Anterior cingulate cortex (tissue), 58 donors: ENCODE results near the gene OSBPL3.
A peak's percentile ranks its signal among the peaks of the same experiment; 100 is the strongest.

Source experiments
- DNase-seq, 58 donors: peaks; one replicate each; lab custom pipeline; 2025; lab: John Stamatoyannopoulos, UW

Gene OSBPL3

GRCh38 chr7:24903559-24903958 is 76.4 kb downstream of the OSBPL3 start:
- no peak for DNase-seq

GRCh38 chr7:24902931-24903330 is 77.0 kb downstream of the OSBPL3 start:
- DNase-seq = no peak

- DNase-seq = no peak
Observed at GRCh38 chr7:24902276-24902675, 77.7 kb downstream of the OSBPL3 start.

- no peak for DNase-seq
Observed at GRCh38 chr7:24899905-24900304, 80.1 kb downstream of the OSBPL3 start.

- DNase-seq = no peak
Observed at GRCh38 chr7:24899161-24899560, 80.8 kb downstream of the OSBPL3 start.

GRCh38 chr7:24898691-24899090 is 81.3 kb downstream of the OSBPL3 start:
- DNase-seq = no peak

GRCh38 chr7:24896031-24896501 is 83.9 kb downstream of the OSBPL3 start:
- no peak for DNase-seq

GRCh38 chr7:24894429-24895221 is 85.4 kb downstream of the OSBPL3 start:
- DNase-seq = no peak

- no peak for DNase-seq
Observed at GRCh38 chr7:24891311-24891735, 88.7 kb downstream of the OSBPL3 start.

GRCh38 chr7:24889611-24890010 is 90.4 kb downstream of the OSBPL3 start:
- DNase-seq = no peak

GRCh38 chr7:24888653-24889052 is 91.3 kb downstream of the OSBPL3 start:
- no peak for DNase-seq

- DNase-seq = no peak
Observed at GRCh38 chr7:24885716-24886115, 94.3 kb downstream of the OSBPL3 start.

- no peak for DNase-seq
Observed at GRCh38 chr7:24885305-24885704, 94.7 kb downstream of the OSBPL3 start.

- DNase-seq = peak in 1 of 58 donors; percentile 11
Observed at GRCh38 chr7:24884401-24884800, 95.6 kb downstream of the OSBPL3 start.

- no peak for DNase-seq
Observed at GRCh38 chr7:24883622-24884013, 96.4 kb downstream of the OSBPL3 start.

- DNase-seq = peak in 4 of 58 donors; percentile 2 to 42 (median 12)
Observed at GRCh38 chr7:24882989-24883621, 96.9 kb downstream of the OSBPL3 start.

GRCh38 chr7:24881623-24882022 is 98.4 kb downstream of the OSBPL3 start:
- no peak for DNase-seq

GRCh38 chr7:24880886-24881285 is 99.1 kb downstream of the OSBPL3 start:
- no peak for DNase-seq

- DNase-seq = no peak
Observed at GRCh38 chr7:24879291-24879690, 100.7 kb downstream of the OSBPL3 start.

- peak in 33 of 58 donors; percentile 8 to 71 (median 33) for DNase-seq
Observed at GRCh38 chr7:24877790-24878311, 102.1 kb downstream of the OSBPL3 start.

- DNase-seq = no peak
Observed at GRCh38 chr7:24874791-24875190, 105.2 kb downstream of the OSBPL3 start.

- no peak for DNase-seq
Observed at GRCh38 chr7:24873944-24874343, 106.0 kb downstream of the OSBPL3 start.
